ENCODE data around the gene HES5. TPM values are rescaled to one million over a fixed set of nuclear protein-coding genes. Genes with fewer than 3 reads are reported as not detected.

HES5 gene
- total and polyA plus RNA-seq, 10 donors: 0.36 to 0.54 (median 0.38) TPM; not detected in 5

DNA sequence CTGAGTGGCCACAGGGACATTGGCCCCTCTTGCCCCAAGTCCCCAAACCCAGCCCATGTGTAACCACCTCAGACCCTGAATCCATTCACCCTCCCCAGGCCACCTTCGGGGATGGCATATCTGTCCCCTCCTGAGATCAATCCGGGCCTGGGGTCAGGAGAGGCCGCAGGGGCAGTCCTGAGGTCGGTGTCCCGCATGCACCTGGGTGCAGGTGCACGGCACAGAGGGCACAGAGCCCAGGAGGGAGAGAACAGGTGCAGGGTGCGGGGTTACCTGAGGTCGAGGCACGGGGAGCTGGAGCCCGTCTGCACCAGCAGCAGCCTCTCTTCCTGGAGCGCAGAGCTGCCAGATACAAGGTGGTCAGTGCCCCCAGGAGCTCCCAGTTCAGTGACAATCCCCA lies 20.5 kb downstream of the HES5 start:
- TF ChIP-seq POLR2AphosphoS5 (IDR thresholded peaks at IDR 0.05) (no peak), POLR2A (IDR thresholded peaks at IDR 0.05) (no peak)
- TF ChIP-seq, protein P1, sequence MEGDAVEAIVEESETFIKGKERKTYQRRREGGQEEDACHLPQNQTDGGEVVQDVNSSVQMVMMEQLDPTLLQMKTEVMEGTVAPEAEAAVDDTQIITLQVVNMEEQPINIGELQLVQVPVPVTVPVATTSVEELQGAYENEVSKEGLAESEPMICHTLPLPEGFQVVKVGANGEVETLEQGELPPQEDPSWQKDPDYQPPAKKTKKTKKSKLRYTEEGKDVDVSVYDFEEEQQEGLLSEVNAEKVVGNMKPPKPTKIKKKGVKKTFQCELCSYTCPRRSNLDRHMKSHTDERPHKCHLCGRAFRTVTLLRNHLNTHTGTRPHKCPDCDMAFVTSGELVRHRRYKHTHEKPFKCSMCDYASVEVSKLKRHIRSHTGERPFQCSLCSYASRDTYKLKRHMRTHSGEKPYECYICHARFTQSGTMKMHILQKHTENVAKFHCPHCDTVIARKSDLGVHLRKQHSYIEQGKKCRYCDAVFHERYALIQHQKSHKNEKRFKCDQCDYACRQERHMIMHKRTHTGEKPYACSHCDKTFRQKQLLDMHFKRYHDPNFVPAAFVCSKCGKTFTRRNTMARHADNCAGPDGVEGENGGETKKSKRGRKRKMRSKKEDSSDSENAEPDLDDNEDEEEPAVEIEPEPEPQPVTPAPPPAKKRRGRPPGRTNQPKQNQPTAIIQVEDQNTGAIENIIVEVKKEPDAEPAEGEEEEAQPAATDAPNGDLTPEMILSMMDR (IDR thresholded peaks at IDR 0.05 in 8 of 11, conservative IDR thresholded peaks at IDR 0.05 in 3 of 11): no peak

DNA sequence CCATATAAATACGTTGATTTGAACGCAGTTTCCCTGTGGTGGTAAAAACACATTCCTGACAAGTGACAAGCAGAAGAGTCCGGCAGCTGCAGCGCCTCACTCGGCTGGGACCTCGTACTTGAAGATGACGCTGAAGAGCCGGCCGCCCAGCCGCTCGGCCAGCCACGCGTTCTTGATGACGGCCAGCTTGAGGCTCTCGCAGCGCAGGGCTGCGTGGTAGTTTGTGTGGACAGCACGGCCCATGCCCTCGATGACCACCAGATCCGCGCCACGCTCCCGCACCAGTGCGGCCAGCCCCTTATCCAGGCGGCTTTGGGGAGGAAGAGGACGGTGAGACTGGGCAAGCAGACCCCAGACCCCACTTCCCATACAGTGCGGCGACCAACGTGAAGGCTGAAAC lies 21.3 kb downstream of the HES5 start:
- TF ChIP-seq, protein P1 (IDR thresholded peaks at IDR 0.05 in 8 of 11, conservative IDR thresholded peaks at IDR 0.05 in 3 of 11): no peak
- peak in 1 of 3 donors; percentile 32 for TF ChIP-seq POLR2AphosphoS5 (IDR thresholded peaks at IDR 0.05)
- no peak for TF ChIP-seq POLR2A (IDR thresholded peaks at IDR 0.05)
- Histone ChIP-seq H3K4me1 (peaks cover 0 to 39% (median 15%) of the 10 kb centered on the region in 6 donors), H3K4me3 (no peak overlapping the region), H3K27ac (no peak overlapping the region), H3K27me3 (replicated peaks in 1 of 7) (peaks cover 0 to 19% (median 9%) of the 10 kb centered on the region in 7 donors), H3K9me3 (no peaks in the 10 kb centered on the region), H3K36me3 (peaks cover 6 to 69% (median 66%) of the 10 kb centered on the region in 6 donors)
- no peak for DNase-seq
- intact Hi-C loops (cut with DNase I; ENCODE audit: low total_unique reads): no loop called here
- 93 to 97% (median 95%) methylated on average over 22 to 29 of the region's 29 CpGs for WGBS, 5 donors

More for the DNA sequence above, 20.5 kb downstream of the HES5 start:
- no peak overlapping the region for H3K4me3 ChIP-seq
- intact Hi-C loops (cut with DNase I; ENCODE audit: low total_unique reads): no loop called here
- H3K27me3 ChIP-seq (replicated peaks in 1 of 7): peaks cover 0 to 10% (median 3%) of the 10 kb centered on the region in 7 donors
- H3K36me3 ChIP-seq: peaks cover 6 to 78% (median 72%) of the 10 kb centered on the region in 6 donors
- H3K9me3 ChIP-seq: no peaks in the 10 kb centered on the region
- 90 to 96% (median 92%) methylated on average over 9 to 11 of the region's 11 CpGs for WGBS, 5 donors
- H3K27ac ChIP-seq: no peak overlapping the region
- peaks cover 0 to 33% (median 13%) of the 10 kb centered on the region in 6 donors for H3K4me1 ChIP-seq
- DNase-seq: no peak

DNA sequence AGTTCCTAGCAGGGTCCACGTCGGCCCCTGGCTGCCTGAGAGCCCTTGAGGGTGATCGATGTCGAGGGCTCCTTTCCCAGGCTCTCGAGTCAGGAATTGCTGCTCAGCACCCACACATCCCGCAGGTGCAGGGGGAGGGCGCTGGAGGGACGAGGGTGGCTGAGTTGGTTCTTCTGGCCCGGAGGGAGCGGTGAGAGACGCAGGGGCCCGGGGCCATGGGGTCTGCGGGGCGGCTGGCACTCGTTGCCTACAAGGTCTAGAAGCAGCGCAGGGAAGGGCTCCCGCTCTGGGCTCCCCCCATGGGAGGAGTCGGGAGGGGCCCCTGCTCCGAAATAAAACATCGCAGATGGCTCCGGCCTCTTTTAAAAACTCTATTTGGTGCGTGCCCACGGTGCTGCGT lies 21.9 kb downstream of the HES5 start:
- 89 to 92% (median 92%) methylated on average over 24 of the region's 24 CpGs for WGBS, 5 donors
- DNase-seq: no peak
- Histone ChIP-seq H3K4me1 (peaks cover 0 to 39% (median 15%) of the 10 kb centered on the region in 6 donors), H3K9me3 (no peaks in the 10 kb centered on the region), H3K36me3 (peaks cover 6 to 64% (median 60%) of the 10 kb centered on the region in 6 donors), H3K4me3 (no peak overlapping the region), H3K27ac (no peak overlapping the region), H3K27me3 (replicated peaks in 1 of 7) (peaks cover 0 to 24% (median 10%) of the 10 kb centered on the region in 7 donors)
- TF ChIP-seq POLR2A (IDR thresholded peaks at IDR 0.05) (no peak), POLR2AphosphoS5 (IDR thresholded peaks at IDR 0.05) (peak in 2 of 3 donors; percentile 29 to 50)
- intact Hi-C loops (cut with DNase I; ENCODE audit: low total_unique reads): no loop called here

DNA sequence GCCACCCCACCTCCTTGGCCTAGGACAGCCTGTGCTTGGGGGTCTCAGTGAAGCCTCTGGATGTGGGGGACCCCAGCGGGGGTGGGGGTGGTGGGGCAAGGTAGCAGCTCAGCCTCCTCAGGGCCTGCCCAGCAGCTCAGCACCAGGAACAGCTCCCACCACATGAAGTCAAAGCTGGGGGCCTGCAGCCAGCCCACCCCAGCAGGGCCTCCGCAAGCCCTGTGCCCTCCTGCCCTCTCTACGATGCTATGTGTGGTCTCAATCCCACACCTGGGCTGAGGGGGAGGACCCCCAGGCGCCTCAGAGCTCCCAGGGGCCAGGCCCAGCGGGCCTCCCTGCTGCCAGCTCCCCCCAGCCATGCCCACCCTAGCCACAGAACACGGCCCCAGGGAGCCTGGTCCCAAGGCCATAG lies 22.3 kb downstream of the HES5 start:
- Histone ChIP-seq H3K36me3 (peaks cover 6 to 59% (median 56%) of the 10 kb centered on the region in 6 donors), H3K4me3 (no peak overlapping the region), H3K4me1 (peaks cover 0 to 39% (median 15%) of the 10 kb centered on the region in 6 donors), H3K27ac (no peak overlapping the region), H3K27me3 (replicated peaks in 1 of 7) (peaks cover 0 to 29% (median 13%) of the 10 kb centered on the region in 7 donors), H3K9me3 (no peaks in the 10 kb centered on the region)
- intact Hi-C loops (cut with DNase I; ENCODE audit: low total_unique reads): no loop called here
- TF ChIP-seq, protein P1 (IDR thresholded peaks at IDR 0.05 in 8 of 11, conservative IDR thresholded peaks at IDR 0.05 in 3 of 11): no peak
- TF ChIP-seq POLR2AphosphoS5 (IDR thresholded peaks at IDR 0.05) (no peak), POLR2A (IDR thresholded peaks at IDR 0.05) (no peak)
- DNase-seq: no peak
- WGBS, 5 donors: 78 to 92% (median 91%) methylated on average over 3 to 6 of the region's 6 CpGs

All from spleen (tissue), 11 donors.